ENCODE data around the gene HABP2.

- TF ChIP-seq CTCF (IDR thresholded peaks at IDR 0.05) (no peak), POLR2A (IDR thresholded peaks at IDR 0.05) (no peak)
Observed at GRCh38 chr10:113610631-113611601, 58.1 kb downstream of the HABP2 start.
